GM06990 (cell line): ENCODE results near the gene RALGAPA2.

Source experiments
- DNase-seq: peaks from one replicate; pipeline ENCODE4 v3.0.0-alpha.2; 2011; ENCODE audit not compliant: insufficient read length; ENCODE audit errors: extremely low read depth
- H3K27me3 ChIP-seq: replicated peaks from 2 replicates; pipeline ENCODE4 v1.6.0; 2011; ENCODE audit warnings: low read length; ENCODE audit not compliant: control insufficient read depth, insufficient read depth
- H3K36me3 ChIP-seq: 2 replicates; pipeline ENCODE4 v1.5.1; 2011; ENCODE audit warnings: low read length; ENCODE audit not compliant: control insufficient read depth, insufficient read depth
- H3K4me3 ChIP-seq: replicated peaks from 2 replicates; pipeline ENCODE4 v1.5.1; 2011; ENCODE audit warnings: low read depth, mild to moderate bottlenecking, control low read depth, low read length
- CTCF ChIP-seq: IDR thresholded peaks from 2 replicates; pipeline ENCODE4 v1.5.1; 2011; ENCODE audit warnings: low read length, control low read depth, mild to moderate bottlenecking, inconsistent platforms; ENCODE audit not compliant: insufficient read depth, poor library complexity, severe bottlenecking

The RALGAPA2 gene

GRCh38 chr20:20364593-20365479 lies 347.6 kb downstream of the RALGAPA2 start:
- TF ChIP-seq CTCF: no peak
- Histone ChIP-seq H3K36me3 (no peaks in the 10 kb centered on the region), H3K27me3 (peaks cover 2% of the 10 kb centered on the region), H3K4me3 (no peak overlapping the region)
- no peak for DNase-seq

GRCh38 chr20:20363799-20364592 lies 348.4 kb downstream of the RALGAPA2 start:
- peak; percentile 26 for DNase-seq
- Histone ChIP-seq H3K36me3 (no peaks in the 10 kb centered on the region), H3K27me3 (peaks cover 2% of the 10 kb centered on the region), H3K4me3 (no peak overlapping the region)
- no peak for TF ChIP-seq CTCF

GRCh38 chr20:20363434-20363798 lies 349.0 kb downstream of the RALGAPA2 start:
- H3K27me3 ChIP-seq: peaks cover 2% of the 10 kb centered on the region
- H3K4me3 ChIP-seq: no peak overlapping the region
- no peak for TF ChIP-seq CTCF
- H3K36me3 ChIP-seq: no peaks in the 10 kb centered on the region
- no peak for DNase-seq

- Histone ChIP-seq H3K27me3 (peaks cover 2% of the 10 kb centered on the region), H3K4me3 (no peak overlapping the region), H3K36me3 (no peaks in the 10 kb centered on the region)
- DNase-seq: no peak
- no peak for TF ChIP-seq CTCF
These were observed 349.5 kb downstream of the RALGAPA2 start for GRCh38 chr20:20362774-20363433.

- no peaks in the 10 kb centered on the region for H3K36me3 ChIP-seq
- no peak for DNase-seq
- peak; percentile 87 for TF ChIP-seq CTCF
- peaks cover 2% of the 10 kb centered on the region for H3K27me3 ChIP-seq
- no peak overlapping the region for H3K4me3 ChIP-seq
These were observed 352.0 kb downstream of the RALGAPA2 start for GRCh38 chr20:20360464-20360863.
